DND-41 (cell line): ENCODE results near the gene LTBP1.

Source experiments
- ATAC-seq: fragments of 200-7000 bp; cut with Tn5 transposase; 3 replicates; pipeline ENCODE4 v1.9.1; 2021; ENCODE audit warnings: low read depth; ENCODE audit not compliant: insufficient read depth
- DNase-seq: peaks from one replicate; pipeline ENCODE4 v3.0.0-alpha.2; 2020
- H2AFZ ChIP-seq: 2 replicates; pipeline ENCODE4 v1.6.0; 2012; ENCODE audit warnings: low read depth, low read length
- H3K27ac ChIP-seq: 2 replicates; pipeline ENCODE4 v1.5.1; 2012; ENCODE audit warnings: low read length, inconsistent platforms
- H3K27me3 ChIP-seq: fragments of 200-600 bp; sonication (generic); 2 replicates; pipeline ENCODE4 v1.6.0; 2012; ENCODE audit warnings: low read length, mild to moderate bottlenecking, inconsistent platforms; ENCODE audit not compliant: insufficient read depth, poor library complexity
- H3K36me3 ChIP-seq: 2 replicates; pipeline ENCODE4 v1.5.1; 2012; ENCODE audit warnings: low read length, inconsistent platforms; ENCODE audit not compliant: insufficient read depth
- H3K4me1 ChIP-seq: 2 replicates; pipeline ENCODE4 v1.5.1; 2012; ENCODE audit warnings: mild to moderate bottlenecking, low read length; ENCODE audit not compliant: insufficient read depth
- H3K4me2 ChIP-seq: 2 replicates; pipeline ENCODE4 v1.6.0; 2012; ENCODE audit warnings: mild to moderate bottlenecking, moderate library complexity, low read length, inconsistent platforms; ENCODE audit not compliant: insufficient read depth
- H3K4me3 ChIP-seq, 2 experiments: fragments of 200-600 bp in 1 of 2; shearing (Covaris generic) in 1 of 2; 2 replicates each; pipeline ENCODE4 v1.5.1; 2012 to 2016; ENCODE audit warnings: inconsistent platforms in 2 of 2, low read length in 2 of 2, mild to moderate bottlenecking in 2 of 2, low read depth in 1 of 2, moderate library complexity in 1 of 2
- H3K79me2 ChIP-seq: 2 replicates; pipeline ENCODE4 v1.6.0; 2012; ENCODE audit warnings: low read length, inconsistent platforms; ENCODE audit not compliant: insufficient read depth
- H3K9ac ChIP-seq: 2 replicates; pipeline ENCODE4 v1.6.0; 2012; ENCODE audit warnings: low read depth, mild to moderate bottlenecking, inconsistent platforms, low read length, moderate library complexity
- H3K9me3 ChIP-seq: 2 replicates; pipeline ENCODE4 v1.5.1; 2012; ENCODE audit warnings: low read length, moderate library complexity, mild to moderate bottlenecking, inconsistent platforms; ENCODE audit not compliant: insufficient read depth, severe bottlenecking
- H4K20me1 ChIP-seq: 2 replicates; pipeline ENCODE4 v1.6.0; 2012; ENCODE audit warnings: low read length; ENCODE audit not compliant: insufficient read depth
- CTCF ChIP-seq: IDR thresholded peaks from 2 replicates; pipeline ENCODE4 v1.5.1; 2012; ENCODE audit warnings: borderline replicate concordance, low read length, moderate library complexity, mild to moderate bottlenecking; ENCODE audit not compliant: poor library complexity, severe bottlenecking; ENCODE audit errors: extremely low read depth
- EZH2 ChIP-seq: IDR thresholded peaks from 3 replicates; pipeline ENCODE4 v1.6.1; 2012; ENCODE audit warnings: borderline replicate concordance, low read depth, mild to moderate bottlenecking, moderate library complexity, low read length, inconsistent platforms; ENCODE audit not compliant: severe bottlenecking

The LTBP1 gene

GRCh38 chr2:33111002-33111446 lies 164.3 kb downstream of the LTBP1 start:
- Histone ChIP-seq H3K9me3 (no peaks in the 10 kb centered on the region), H4K20me1 (no peaks in the 10 kb centered on the region), H3K4me3 (no peak overlapping the region), H3K79me2 (no peaks in the 10 kb centered on the region), H3K4me1 (no peaks in the 10 kb centered on the region), H3K36me3 (no peaks in the 10 kb centered on the region), H3K4me2 (no peak overlapping the region), H3K27ac (no peak overlapping the region), H2AFZ (no peak overlapping the region), H3K27me3 (no peaks in the 10 kb centered on the region), H3K9ac (no peak overlapping the region)
- TF ChIP-seq CTCF (no peak), EZH2 (no peak)
- DNase-seq = no peak
- ATAC-seq = no peak

- no peaks in the 10 kb centered on the region for H3K79me2 ChIP-seq
- H3K9me3 ChIP-seq = no peaks in the 10 kb centered on the region
- H2AFZ ChIP-seq = no peak overlapping the region
- TF ChIP-seq CTCF (no peak), EZH2 (no peak)
- H3K4me3 ChIP-seq = no peak overlapping the region
- no peak overlapping the region for H3K27ac ChIP-seq
- DNase-seq (no peak), ATAC-seq (no peak)
- H3K27me3 ChIP-seq = no peaks in the 10 kb centered on the region
- H3K4me2 ChIP-seq = no peak overlapping the region
- H3K9ac ChIP-seq = no peak overlapping the region
- no peaks in the 10 kb centered on the region for H3K36me3 ChIP-seq
- no peaks in the 10 kb centered on the region for H4K20me1 ChIP-seq
- no peaks in the 10 kb centered on the region for H3K4me1 ChIP-seq
These were observed 168.4 kb downstream of the LTBP1 start for GRCh38 chr2:33115196-33115595.

GRCh38 chr2:33115728-33116127 lies 169.0 kb downstream of the LTBP1 start:
- Histone ChIP-seq H3K9me3 (no peaks in the 10 kb centered on the region), H3K4me1 (no peaks in the 10 kb centered on the region), H3K27ac (no peak overlapping the region), H3K79me2 (no peaks in the 10 kb centered on the region), H3K36me3 (no peaks in the 10 kb centered on the region), H3K9ac (no peak overlapping the region), H4K20me1 (no peaks in the 10 kb centered on the region), H3K27me3 (no peaks in the 10 kb centered on the region), H3K4me3 (no peak overlapping the region), H2AFZ (no peak overlapping the region), H3K4me2 (no peak overlapping the region)
- TF ChIP-seq EZH2 (no peak), CTCF (no peak)
- ATAC-seq (no peak), DNase-seq (no peak)

GRCh38 chr2:33116799-33117198 lies 170.0 kb downstream of the LTBP1 start:
- Histone ChIP-seq H3K9ac (no peak overlapping the region), H3K4me1 (no peaks in the 10 kb centered on the region), H3K4me2 (no peak overlapping the region), H3K27me3 (no peaks in the 10 kb centered on the region), H3K4me3 (no peak overlapping the region), H3K27ac (no peak overlapping the region), H4K20me1 (no peaks in the 10 kb centered on the region), H3K9me3 (no peaks in the 10 kb centered on the region), H3K79me2 (no peaks in the 10 kb centered on the region), H3K36me3 (no peaks in the 10 kb centered on the region), H2AFZ (no peak overlapping the region)
- TF ChIP-seq CTCF = no peak
- no peak for TF ChIP-seq EZH2
- DNase-seq = no peak
- ATAC-seq = no peak
